Liver (tissue), 9 donors: ENCODE data around the gene POC1A. TPM values are rescaled to one million over a fixed set of nuclear protein-coding genes. Genes with fewer than 3 reads are reported as not detected.

ENCODE experiments used
- DNase-seq: peaks from one replicate; pipeline ENCODE4 v3.0.0-alpha.2; 2017; ENCODE audit warnings: low spot score
- H3K27ac ChIP-seq, 2 donors: one replicate each; pipeline ENCODE4 v1.7.0; 2013; ENCODE audit warnings: inconsistent platforms in 2 of 2, low read length in 2 of 2, control low read depth in 1 of 2, low read depth in 1 of 2, mild to moderate bottlenecking in 1 of 2
- H3K27me3 ChIP-seq, 4 donors: one replicate each; pipeline versions ENCODE4 v1.6.1 to v1.7.0; 2013; ENCODE audit warnings: low read length in 3 of 4, inconsistent platforms in 1 of 4, mild to moderate bottlenecking in 1 of 4, moderate library complexity in 1 of 4; ENCODE audit not compliant: control insufficient read depth in 4 of 4, insufficient read depth in 4 of 4
- H3K36me3 ChIP-seq, 4 donors: one replicate each; pipeline versions ENCODE4 v1.6.1 to v1.7.0; 2013; ENCODE audit warnings: low read length in 3 of 4, mild to moderate bottlenecking in 3 of 4, low read depth in 1 of 4, moderate library complexity in 1 of 4; ENCODE audit not compliant: control insufficient read depth in 4 of 4, insufficient read depth in 3 of 4
- H3K4me1 ChIP-seq, 4 donors: one replicate each; pipeline versions ENCODE4 v1.6.1 to v1.7.0; 2013; ENCODE audit warnings: low read length in 3 of 4, mild to moderate bottlenecking in 3 of 4, moderate library complexity in 1 of 4; ENCODE audit not compliant: control insufficient read depth in 4 of 4, insufficient read depth in 4 of 4
- H3K4me3 ChIP-seq, 3 donors: one replicate each; pipeline versions ENCODE4 v1.6.1 to v1.7.0; 2013; ENCODE audit warnings: low read length in 3 of 3, control low read depth in 1 of 3, low read depth in 1 of 3, mild to moderate bottlenecking in 1 of 3
- H3K9ac ChIP-seq, 2 donors: one replicate each; pipeline ENCODE4 v1.7.0; 2013; ENCODE audit warnings: low read length in 2 of 2, mild to moderate bottlenecking in 2 of 2, moderate library complexity in 2 of 2, control low read depth in 1 of 2, low read depth in 1 of 2
- H3K9me3 ChIP-seq, 4 donors: one replicate each; pipeline versions ENCODE4 v1.6.1 to v1.7.0; 2013; ENCODE audit warnings: low read length in 3 of 4; ENCODE audit not compliant: control insufficient read depth in 4 of 4
- ATF3 ChIP-seq: IDR thresholded peaks from 2 replicates; pipeline ENCODE4 v1.6.1; 2016; ENCODE audit warnings: antibody characterized with exemption
- EGR1 ChIP-seq, 2 donors: IDR thresholded peaks; 2 replicates each; pipeline ENCODE4 v1.6.1; 2016 to 2018; ENCODE audit warnings: antibody characterized with exemption in 2 of 2, low read depth in 2 of 2
- FOXA1 ChIP-seq: IDR thresholded peaks from 2 replicates; pipeline ENCODE4 v1.6.1; 2016; ENCODE audit warnings: antibody characterized with exemption
- FOXA2 ChIP-seq: IDR thresholded peaks from 2 replicates; pipeline ENCODE4 v1.6.1; 2016; ENCODE audit warnings: antibody characterized with exemption
- GABPA ChIP-seq, 2 donors: IDR thresholded peaks in 1 of 2; conservative IDR thresholded peaks in 1 of 2; 2 replicates each; pipeline ENCODE4 v1.6.1; 2016; ENCODE audit warnings: antibody characterized with exemption in 2 of 2, mild to moderate bottlenecking in 1 of 2, moderate library complexity in 1 of 2
- HNF4G ChIP-seq: IDR thresholded peaks from 2 replicates; pipeline ENCODE4 v1.6.1; 2016; ENCODE audit warnings: antibody characterized with exemption
- JUND ChIP-seq, 2 donors: IDR thresholded peaks; 2 replicates each; pipeline ENCODE4 v1.6.1; 2016; ENCODE audit warnings: antibody characterized with exemption in 2 of 2
- MAX ChIP-seq: IDR thresholded peaks from 2 replicates; pipeline ENCODE4 v1.6.1; 2016; ENCODE audit warnings: antibody characterized with exemption
- NR2F2 ChIP-seq: IDR thresholded peaks from 2 replicates; pipeline ENCODE4 v1.6.1; 2016; ENCODE audit warnings: antibody characterized with exemption
- RAD21 ChIP-seq, 2 donors: IDR thresholded peaks; 2 replicates each; pipeline ENCODE4 v1.6.1; 2016; ENCODE audit warnings: antibody characterized with exemption in 2 of 2, mild to moderate bottlenecking in 2 of 2
- REST ChIP-seq: IDR thresholded peaks from 2 replicates; pipeline ENCODE4 v1.6.1; 2016; ENCODE audit warnings: antibody characterized with exemption, mild to moderate bottlenecking
- RXRA ChIP-seq, 2 donors: IDR thresholded peaks; 2 replicates each; pipeline ENCODE4 v1.6.1; 2017 to 2018; ENCODE audit warnings: antibody characterized with exemption in 2 of 2, mild to moderate bottlenecking in 1 of 2
- SP1 ChIP-seq: IDR thresholded peaks from 2 replicates; pipeline ENCODE4 v1.6.1; 2018; ENCODE audit warnings: antibody characterized with exemption, mild to moderate bottlenecking
- TAF1 ChIP-seq: conservative IDR thresholded peaks from 2 replicates; pipeline ENCODE4 v1.6.1; 2016; ENCODE audit warnings: antibody characterized with exemption, mild to moderate bottlenecking
- YY1 ChIP-seq: IDR thresholded peaks from 2 replicates; pipeline ENCODE4 v1.6.1; 2016; ENCODE audit warnings: antibody characterized with exemption, mild to moderate bottlenecking
- WGBS: extraction: QIAGEN DNeasy Blood & Tissue Kit; methylation state at CpG from one replicate; pipeline ENCODE4 v1.1.7; 2013; 5-methylcytosine and 5-hydroxymethylcytosine counted together
- polyA plus RNA-seq, 2 donors: library from polyadenylated mRNA; stranded (reverse) in 1 of 2; unstranded in 1 of 2; fragments of 200-250 nt in 1 of 2; fragments of >200 nt in 1 of 2; fragmentation: Nextera tagmentation in 1 of 2; extraction: Ambion mirVana in 1 of 2; gene quantifications; one replicate each; pipeline versions ENCODE4 v1.2.1 to v1.2.3, GENCODE V29; 2013 to 2015
- total RNA-seq, 2 donors: library from RNA; depleted of rRNA; stranded (reverse); fragments of >200 nt; gene quantifications; one replicate each; pipeline ENCODE4 v1.2.3, GENCODE V29; 2014
- TF ChIP-seq, protein P1 (sequence below): IDR thresholded peaks from 2 replicates; pipeline ENCODE4 v1.6.1; 2016; ENCODE audit warnings: antibody characterized with exemption
- TF ChIP-seq, protein P2 (sequence below): fragments of 150-350 bp; IDR thresholded peaks from 2 replicates; pipeline ENCODE4 v1.5.1; 2017; ENCODE audit warnings: improper control_type of control experiment, low read depth, low read length; ENCODE audit not compliant: missing input control
- donor health status: healthy.
- donor health status: healthy.
- donor health status: healthy.
- donor health status: healthy.
- donor health status: healthy.

POC1A gene
- total and polyA plus RNA-seq, 4 donors = 1.4 to 12.7 (median 4.8) TPM

- DNase-seq = no peak
- no peaks in the 10 kb centered on the region for H3K9me3 ChIP-seq
- TF ChIP-seq ATF3 (no peak), REST (no peak), NR2F2 (no peak), JUND (IDR thresholded peaks at IDR 0.05) (no peak)
- WGBS = 92% methylated on average over 8 of the region's 8 CpGs
- no peak overlapping the region for H3K9ac ChIP-seq
- peaks cover 0 to 2% (median 0%) of the 10 kb centered on the region in 4 donors for H3K36me3 ChIP-seq
- H3K27ac ChIP-seq = no peak overlapping the region
- H3K4me1 ChIP-seq = no peaks in the 10 kb centered on the region
- no peak overlapping the region for H3K4me3 ChIP-seq
- H3K27me3 ChIP-seq = no peaks in the 10 kb centered on the region
These were observed 81.8 kb downstream of the POC1A start for GRCh38 chr3:52072471-52072870.

DNA sequence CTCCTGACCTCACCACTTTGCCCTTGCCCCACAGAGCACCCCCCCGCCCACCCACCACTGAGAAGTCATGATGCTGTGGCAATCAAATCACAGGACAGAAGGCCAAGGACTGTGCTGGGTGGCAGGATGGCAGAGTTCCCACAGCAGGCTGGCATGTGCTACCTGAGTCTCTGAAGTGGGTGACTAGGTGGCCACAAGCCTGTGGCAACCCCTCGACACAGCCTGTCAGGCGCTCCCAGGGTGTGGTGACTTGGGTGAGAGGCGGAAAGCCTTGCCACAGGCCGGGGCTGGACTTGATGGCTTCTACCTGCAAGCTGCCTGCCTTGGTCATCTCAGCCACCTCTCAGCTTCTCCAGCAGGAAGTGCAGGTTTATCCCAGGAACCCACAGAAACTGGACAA is 82.2 kb downstream of the POC1A start:
- H3K9ac ChIP-seq = no peak overlapping the region
- TF ChIP-seq GABPA (IDR thresholded peaks at IDR 0.05 in 1 of 2, conservative IDR thresholded peaks at IDR 0.05 in 1 of 2) = no peak
- TF ChIP-seq RAD21 (IDR thresholded peaks at IDR 0.05) = no peak
- TF ChIP-seq JUND (IDR thresholded peaks at IDR 0.05) = no peak
- TF ChIP-seq TAF1 = no peak
- no peak for TF ChIP-seq MAX
- TF ChIP-seq RXRA (IDR thresholded peaks at IDR 0.05) = no peak
- no peak for TF ChIP-seq NR2F2
- TF ChIP-seq, protein P1, sequence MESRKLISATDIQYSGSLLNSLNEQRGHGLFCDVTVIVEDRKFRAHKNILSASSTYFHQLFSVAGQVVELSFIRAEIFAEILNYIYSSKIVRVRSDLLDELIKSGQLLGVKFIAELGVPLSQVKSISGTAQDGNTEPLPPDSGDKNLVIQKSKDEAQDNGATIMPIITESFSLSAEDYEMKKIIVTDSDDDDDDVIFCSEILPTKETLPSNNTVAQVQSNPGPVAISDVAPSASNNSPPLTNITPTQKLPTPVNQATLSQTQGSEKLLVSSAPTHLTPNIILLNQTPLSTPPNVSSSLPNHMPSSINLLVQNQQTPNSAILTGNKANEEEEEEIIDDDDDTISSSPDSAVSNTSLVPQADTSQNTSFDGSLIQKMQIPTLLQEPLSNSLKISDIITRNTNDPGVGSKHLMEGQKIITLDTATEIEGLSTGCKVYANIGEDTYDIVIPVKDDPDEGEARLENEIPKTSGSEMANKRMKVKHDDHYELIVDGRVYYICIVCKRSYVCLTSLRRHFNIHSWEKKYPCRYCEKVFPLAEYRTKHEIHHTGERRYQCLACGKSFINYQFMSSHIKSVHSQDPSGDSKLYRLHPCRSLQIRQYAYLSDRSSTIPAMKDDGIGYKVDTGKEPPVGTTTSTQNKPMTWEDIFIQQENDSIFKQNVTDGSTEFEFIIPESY = no peak
- no peak for TF ChIP-seq REST
- no peak for TF ChIP-seq FOXA2
- TF ChIP-seq FOXA1 = no peak
- no peak for TF ChIP-seq HNF4G
- TF ChIP-seq SP1 = no peak
- TF ChIP-seq, protein P2, sequence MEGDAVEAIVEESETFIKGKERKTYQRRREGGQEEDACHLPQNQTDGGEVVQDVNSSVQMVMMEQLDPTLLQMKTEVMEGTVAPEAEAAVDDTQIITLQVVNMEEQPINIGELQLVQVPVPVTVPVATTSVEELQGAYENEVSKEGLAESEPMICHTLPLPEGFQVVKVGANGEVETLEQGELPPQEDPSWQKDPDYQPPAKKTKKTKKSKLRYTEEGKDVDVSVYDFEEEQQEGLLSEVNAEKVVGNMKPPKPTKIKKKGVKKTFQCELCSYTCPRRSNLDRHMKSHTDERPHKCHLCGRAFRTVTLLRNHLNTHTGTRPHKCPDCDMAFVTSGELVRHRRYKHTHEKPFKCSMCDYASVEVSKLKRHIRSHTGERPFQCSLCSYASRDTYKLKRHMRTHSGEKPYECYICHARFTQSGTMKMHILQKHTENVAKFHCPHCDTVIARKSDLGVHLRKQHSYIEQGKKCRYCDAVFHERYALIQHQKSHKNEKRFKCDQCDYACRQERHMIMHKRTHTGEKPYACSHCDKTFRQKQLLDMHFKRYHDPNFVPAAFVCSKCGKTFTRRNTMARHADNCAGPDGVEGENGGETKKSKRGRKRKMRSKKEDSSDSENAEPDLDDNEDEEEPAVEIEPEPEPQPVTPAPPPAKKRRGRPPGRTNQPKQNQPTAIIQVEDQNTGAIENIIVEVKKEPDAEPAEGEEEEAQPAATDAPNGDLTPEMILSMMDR = no peak
- TF ChIP-seq YY1 = no peak
- TF ChIP-seq ATF3 = no peak
- no peak for TF ChIP-seq EGR1 (IDR thresholded peaks at IDR 0.05; ENCODE audit: low read depth in 2 of 2)
- 92% methylated on average over 5 of the region's 5 CpGs for WGBS
- peaks cover 0 to 2% (median 0%) of the 10 kb centered on the region in 4 donors for H3K36me3 ChIP-seq
- no peaks in the 10 kb centered on the region for H3K9me3 ChIP-seq
- no peak overlapping the region for H3K27ac ChIP-seq
- H3K4me1 ChIP-seq = no peaks in the 10 kb centered on the region
- no peaks in the 10 kb centered on the region for H3K27me3 ChIP-seq
- H3K4me3 ChIP-seq = no peak overlapping the region
- no peak for DNase-seq
